Osteoblast (primary cell): ENCODE results near the gene BICD2. TPM values are rescaled to one million over a fixed set of nuclear protein-coding genes. Genes with fewer than 3 reads are reported as not detected.

Experiments used
- DNase-seq: peaks from one replicate; pipeline ENCODE4 v3.0.0; 2011; ENCODE audit warnings: low spot score, mixed read lengths; ENCODE audit not compliant: insufficient read length; ENCODE audit errors: missing footprints
- H2AFZ ChIP-seq: 2 replicates; pipeline ENCODE4 v1.6.0; 2011; ENCODE audit warnings: mild to moderate bottlenecking, low read length
- H3K27ac ChIP-seq: 2 replicates; pipeline ENCODE4 v1.5.1; 2011; ENCODE audit warnings: mild to moderate bottlenecking, low read depth, low read length, moderate library complexity
- H3K27me3 ChIP-seq: 2 replicates; pipeline ENCODE4 v1.6.0; 2012; ENCODE audit warnings: mild to moderate bottlenecking, control low read depth, inconsistent platforms, low read length, moderate library complexity; ENCODE audit not compliant: insufficient read depth
- H3K36me3 ChIP-seq: 2 replicates; pipeline ENCODE4 v1.5.1; 2011; ENCODE audit warnings: mild to moderate bottlenecking, low read length, control low read depth, moderate library complexity; ENCODE audit not compliant: insufficient read depth
- H3K4me1 ChIP-seq: 2 replicates; pipeline ENCODE4 v1.5.1; 2011; ENCODE audit warnings: mild to moderate bottlenecking, low read length, control low read depth, moderate library complexity; ENCODE audit not compliant: insufficient read depth
- H3K4me2 ChIP-seq: 2 replicates; pipeline ENCODE4 v1.6.0; 2011; ENCODE audit warnings: mild to moderate bottlenecking, low read length; ENCODE audit not compliant: insufficient read depth
- H3K4me3 ChIP-seq: fragments of 200-600 bp; sonication (generic); 3 replicates; pipeline ENCODE4 v1.5.1; 2012; ENCODE audit warnings: mild to moderate bottlenecking, low read length, inconsistent platforms; ENCODE audit not compliant: insufficient read depth
- H3K79me2 ChIP-seq: 2 replicates; pipeline ENCODE4 v1.6.0; 2012; ENCODE audit warnings: mild to moderate bottlenecking, low read length, control low read depth, inconsistent platforms; ENCODE audit not compliant: insufficient read depth
- H3K9me3 ChIP-seq: 2 replicates; pipeline ENCODE4 v1.5.1; 2011; ENCODE audit warnings: low read depth, low read length, control low read depth
- H4K20me1 ChIP-seq: 2 replicates; pipeline ENCODE4 v1.6.0; 2012; ENCODE audit warnings: mild to moderate bottlenecking, low read length, control low read depth; ENCODE audit not compliant: insufficient read depth
- total RNA-seq: library from RNA; depleted of rRNA; stranded (reverse); fragments of >200 nt; gene quantifications from 2 replicates; pipeline ENCODE4 v1.2.3, GENCODE V29; 2012
- TF ChIP-seq, protein P1 (sequence below): IDR thresholded peaks from 2 replicates; pipeline ENCODE4 v1.5.1; 2011; ENCODE audit warnings: mild to moderate bottlenecking, low read depth, low read length, moderate library complexity; ENCODE audit errors: extremely low read depth

The BICD2 gene
- total RNA-seq, 1 donor = 31.8 TPM

DNA sequence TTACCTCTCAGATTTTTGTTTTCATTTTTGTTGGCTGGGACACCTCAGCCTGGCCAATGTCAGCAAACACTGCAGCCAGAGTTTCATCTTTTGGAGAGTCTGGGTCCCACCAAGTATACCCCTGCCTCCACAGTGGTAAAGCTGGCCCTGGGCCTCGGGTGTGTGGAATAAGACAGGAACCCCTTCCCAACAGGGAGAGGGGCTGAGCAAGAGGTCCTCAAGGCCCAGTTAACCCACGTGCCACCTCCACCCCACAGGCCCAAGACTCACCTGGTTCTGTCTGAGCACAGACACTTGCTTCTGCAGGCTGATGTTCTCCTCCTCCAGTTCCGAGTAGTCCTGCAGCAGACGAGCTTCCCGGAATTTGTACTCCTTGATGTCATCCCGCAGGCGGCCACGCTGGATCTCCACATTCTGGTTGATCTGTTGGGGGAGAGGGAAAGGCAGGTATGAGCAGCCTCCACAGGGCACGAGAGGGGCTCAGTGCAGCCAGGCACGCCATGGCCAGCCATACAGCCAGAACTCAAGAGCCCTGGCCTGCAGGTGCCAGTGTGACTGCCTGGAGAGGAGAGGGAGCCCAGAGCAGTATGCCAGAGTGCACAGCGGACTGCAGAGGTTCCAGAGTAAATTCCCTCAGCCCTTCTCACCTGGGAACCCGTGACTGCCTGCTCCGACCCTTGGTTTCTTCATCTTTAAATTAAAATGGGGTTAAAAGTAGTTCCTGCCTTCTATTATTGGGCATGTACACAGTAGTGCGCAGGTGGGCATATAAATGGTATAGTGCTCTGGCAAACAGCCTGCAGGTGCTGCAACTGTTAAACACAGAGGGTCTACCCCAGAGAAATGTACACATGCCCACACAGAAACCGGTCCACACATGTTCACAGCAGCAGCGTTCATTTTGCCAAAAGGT, 42.0 kb downstream of the BICD2 start:
- H3K4me1 ChIP-seq = no peaks in the 10 kb centered on the region
- H3K27ac ChIP-seq = no peak overlapping the region
- H3K79me2 ChIP-seq = peaks cover 45% of the 10 kb centered on the region
- no peaks in the 10 kb centered on the region for H3K9me3 ChIP-seq
- no peak overlapping the region for H3K4me3 ChIP-seq
- DNase-seq = peak; percentile 78
- TF ChIP-seq, protein P1, sequence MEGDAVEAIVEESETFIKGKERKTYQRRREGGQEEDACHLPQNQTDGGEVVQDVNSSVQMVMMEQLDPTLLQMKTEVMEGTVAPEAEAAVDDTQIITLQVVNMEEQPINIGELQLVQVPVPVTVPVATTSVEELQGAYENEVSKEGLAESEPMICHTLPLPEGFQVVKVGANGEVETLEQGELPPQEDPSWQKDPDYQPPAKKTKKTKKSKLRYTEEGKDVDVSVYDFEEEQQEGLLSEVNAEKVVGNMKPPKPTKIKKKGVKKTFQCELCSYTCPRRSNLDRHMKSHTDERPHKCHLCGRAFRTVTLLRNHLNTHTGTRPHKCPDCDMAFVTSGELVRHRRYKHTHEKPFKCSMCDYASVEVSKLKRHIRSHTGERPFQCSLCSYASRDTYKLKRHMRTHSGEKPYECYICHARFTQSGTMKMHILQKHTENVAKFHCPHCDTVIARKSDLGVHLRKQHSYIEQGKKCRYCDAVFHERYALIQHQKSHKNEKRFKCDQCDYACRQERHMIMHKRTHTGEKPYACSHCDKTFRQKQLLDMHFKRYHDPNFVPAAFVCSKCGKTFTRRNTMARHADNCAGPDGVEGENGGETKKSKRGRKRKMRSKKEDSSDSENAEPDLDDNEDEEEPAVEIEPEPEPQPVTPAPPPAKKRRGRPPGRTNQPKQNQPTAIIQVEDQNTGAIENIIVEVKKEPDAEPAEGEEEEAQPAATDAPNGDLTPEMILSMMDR = no peak
- peaks cover 32% of the 10 kb centered on the region for H3K36me3 ChIP-seq
- H2AFZ ChIP-seq = no peak overlapping the region
- H3K4me2 ChIP-seq = no peak overlapping the region
- H3K27me3 ChIP-seq = no peaks in the 10 kb centered on the region
- peaks cover 25% of the 10 kb centered on the region for H4K20me1 ChIP-seq

DNA sequence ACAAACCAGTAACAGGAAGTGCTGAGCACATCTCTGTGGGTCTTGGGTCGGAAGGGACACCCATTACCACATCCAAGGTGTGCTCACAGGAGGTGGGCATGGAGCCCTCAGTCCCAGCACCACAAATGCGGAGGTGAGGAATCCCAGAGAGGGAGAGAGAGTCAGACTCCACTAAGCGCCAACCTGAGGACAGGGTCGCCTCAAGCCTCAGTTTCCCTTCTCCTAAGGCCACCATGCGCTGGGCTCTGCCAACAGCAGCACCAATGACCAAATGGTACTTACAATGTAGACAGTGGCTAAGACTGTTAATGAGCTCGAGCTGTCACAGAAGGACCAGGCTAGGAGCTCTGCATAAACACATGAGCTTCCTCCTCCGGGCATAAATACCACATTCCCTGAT, 43.1 kb downstream of the BICD2 start:
- Histone ChIP-seq H3K79me2 (peaks cover 34% of the 10 kb centered on the region), H4K20me1 (peaks cover 24% of the 10 kb centered on the region), H3K36me3 (peaks cover 41% of the 10 kb centered on the region)

DNA sequence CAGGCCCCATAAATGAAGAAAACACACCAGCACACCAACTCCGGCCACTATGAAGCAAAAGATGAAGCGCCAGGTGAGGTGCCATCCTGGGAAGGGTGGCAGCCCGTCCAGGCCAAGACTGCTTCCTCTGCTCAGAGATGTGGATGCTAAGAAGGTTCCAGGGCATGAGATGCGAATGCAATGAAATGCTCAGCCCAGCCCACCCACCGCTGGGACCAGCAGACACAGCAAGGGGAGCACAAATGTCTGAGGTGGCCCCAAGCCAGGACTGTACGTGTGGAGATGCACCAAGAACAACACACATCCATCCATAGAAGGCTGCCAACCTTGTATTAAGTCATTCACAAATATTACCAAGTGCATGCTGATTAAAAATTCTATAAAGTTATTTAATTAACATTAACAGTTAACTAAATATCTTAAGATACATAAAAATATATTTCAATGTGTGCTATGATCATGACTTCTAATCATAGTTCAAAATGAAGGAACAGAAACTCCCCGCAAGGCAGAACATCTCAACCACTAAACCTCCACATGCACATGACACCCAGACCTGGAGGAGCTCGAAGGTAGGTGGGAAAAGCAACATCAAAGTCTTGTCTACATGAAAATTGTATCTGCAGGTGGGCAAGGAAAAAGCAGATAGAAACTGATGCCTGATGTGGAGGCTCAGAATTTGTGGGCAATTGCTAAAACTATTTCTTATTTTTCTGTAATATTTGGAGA, 43.7 kb downstream of the BICD2 start:
- Histone ChIP-seq H3K9me3 (no peaks in the 10 kb centered on the region), H3K4me2 (no peak overlapping the region), H3K27ac (no peak overlapping the region), H4K20me1 (peaks cover 24% of the 10 kb centered on the region), H3K36me3 (peaks cover 42% of the 10 kb centered on the region), H3K27me3 (no peaks in the 10 kb centered on the region), H3K79me2 (peaks cover 28% of the 10 kb centered on the region), H3K4me3 (no peak overlapping the region), H2AFZ (no peak overlapping the region), H3K4me1 (no peaks in the 10 kb centered on the region)
- TF ChIP-seq, protein P1 = no peak
- peak; percentile 84 for DNase-seq

More for the DNA sequence above, 43.1 kb downstream of the BICD2 start:
- Histone ChIP-seq H3K4me1 (no peaks in the 10 kb centered on the region), H3K27me3 (no peaks in the 10 kb centered on the region), H3K9me3 (no peaks in the 10 kb centered on the region), H2AFZ (no peak overlapping the region), H3K4me2 (no peak overlapping the region), H3K27ac (no peak overlapping the region), H3K4me3 (no peak overlapping the region)
- TF ChIP-seq, protein P1 = no peak
- no peak for DNase-seq
